NB4 (cell line): Measurements from ENCODE around the gene PPP2R5C.

Experiments
- CTCF ChIP-seq: IDR thresholded peaks from one replicate; pipeline ENCODE4 v1.5.1; 2012; ENCODE audit warnings: low read depth, low read length
- POLR2A ChIP-seq: IDR thresholded peaks from 2 replicates; pipeline ENCODE4 v1.6.1; 2011; ENCODE audit warnings: mild to moderate bottlenecking; ENCODE audit not compliant: insufficient read length; ENCODE audit errors: extremely low read depth

- TF ChIP-seq POLR2A = no peak
- TF ChIP-seq CTCF = no peak
Measured at GRCh38 chr14:101728367-101728742, 33.2 kb upstream of the PPP2R5C start.
